Left ventricle myocardium inferior (tissue), 1 donor: ENCODE measurements around the gene ATG4B. TPM values are rescaled to one million over a fixed set of nuclear protein-coding genes. Genes with fewer than 3 reads are reported as not detected.

Experiments used
- DNase-seq: peaks from one replicate; pipeline ENCODE4 v3.0.0-alpha.2; 2020
- H3K27ac ChIP-seq: fragments of 200-600 bp; replicated peaks from 2 replicates; pipeline ENCODE4 v1.8.0; 2021
- H3K27me3 ChIP-seq: fragments of 200-600 bp; 2 replicates; pipeline ENCODE4 v1.8.0; 2021; ENCODE audit warnings: low read depth
- H3K36me3 ChIP-seq: fragments of 200-600 bp; 2 replicates; pipeline ENCODE4 v1.8.0; 2021
- H3K4me1 ChIP-seq: fragments of 200-600 bp; 2 replicates; pipeline ENCODE4 v1.8.0; 2021
- H3K4me3 ChIP-seq: fragments of 200-600 bp; 2 replicates; pipeline ENCODE4 v1.8.0; 2021; ENCODE audit warnings: mild to moderate bottlenecking, moderate library complexity
- H3K9me3 ChIP-seq: fragments of 200-600 bp; replicated peaks from 2 replicates; pipeline ENCODE4 v1.8.0; 2021
- CTCF ChIP-seq: fragments of 200-600 bp; IDR thresholded peaks from 2 replicates; pipeline ENCODE4 v1.8.0; 2021; ENCODE audit warnings: antibody characterized with exemption, mild to moderate bottlenecking, borderline replicate concordance
- intact Hi-C: fragments of 100-400 bp; cut with micrococcal nuclease; formaldehyde crosslinking; loops from one replicate; pipeline ENCODE4 v1.11.0; 2022
- total RNA-seq: library from RNA; stranded (reverse); fragmentation: NEBNext Ultra II Directional; extraction: Animal tissue kit (Norgen Biotek cat#: 25700); gene quantifications from one replicate; pipeline ENCODE4 v1.2.1, GENCODE V29; 2021
- donor health status: DM: no; HTN: yes; CAD: no; lungs with severe emphysema.

ATG4B gene
- total RNA-seq, 1 donor from 2014 or later = 39.9 TPM

DNA sequence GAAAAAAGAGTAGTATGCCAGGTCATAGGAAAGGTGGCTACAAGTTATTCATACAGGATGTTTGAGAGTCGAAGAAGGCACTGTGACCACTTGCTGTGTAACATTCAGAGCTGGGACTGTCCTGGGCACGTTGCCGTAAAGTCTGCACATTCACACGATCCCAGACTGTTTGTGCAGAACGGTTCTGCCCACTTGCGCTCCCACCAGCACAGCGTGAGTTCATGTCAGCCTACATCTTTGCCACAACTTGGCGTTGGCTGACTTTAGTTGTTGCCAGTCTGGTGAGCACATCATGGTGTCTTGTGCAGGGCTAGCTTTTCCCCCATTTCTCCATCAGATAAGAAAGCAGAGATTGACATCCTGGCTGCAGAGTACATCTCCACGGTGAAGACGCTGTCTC is 71.4 kb downstream of the ATG4B start:
- no peak for DNase-seq
- no peaks in the 10 kb centered on the region for H3K4me1 ChIP-seq
- peaks cover 91% of the 10 kb centered on the region for H3K36me3 ChIP-seq
- intact Hi-C loops = no loop called here
- no peaks in the 10 kb centered on the region for H3K27me3 ChIP-seq
- H3K4me3 ChIP-seq = no peak overlapping the region
- H3K9me3 ChIP-seq = peaks cover 11% of the 10 kb centered on the region
- TF ChIP-seq CTCF = no peak
- H3K27ac ChIP-seq = no peak overlapping the region

GRCh38 chr2:241719093-241719492 is 81.6 kb downstream of the ATG4B start:
- no peaks in the 10 kb centered on the region for H3K4me1 ChIP-seq
- H3K9me3 ChIP-seq = peaks cover 8% of the 10 kb centered on the region
- intact Hi-C loops = no loop called here
- TF ChIP-seq CTCF = no peak
- no peaks in the 10 kb centered on the region for H3K27me3 ChIP-seq
- no peak overlapping the region for H3K27ac ChIP-seq
- DNase-seq = no peak
- no peak overlapping the region for H3K4me3 ChIP-seq
- peaks cover 74% of the 10 kb centered on the region for H3K36me3 ChIP-seq

GRCh38 chr2:241720099-241720498 is 82.6 kb downstream of the ATG4B start:
- no peak for DNase-seq
- Histone ChIP-seq H3K36me3 (peaks cover 73% of the 10 kb centered on the region), H3K9me3 (no peaks in the 10 kb centered on the region), H3K4me1 (no peaks in the 10 kb centered on the region), H3K27ac (no peak overlapping the region), H3K4me3 (no peak overlapping the region), H3K27me3 (no peaks in the 10 kb centered on the region)
- intact Hi-C loops = no loop called here
- TF ChIP-seq CTCF = no peak

GRCh38 chr2:241720560-241720959 is 83.1 kb downstream of the ATG4B start:
- TF ChIP-seq CTCF = no peak
- no peaks in the 10 kb centered on the region for H3K27me3 ChIP-seq
- DNase-seq = no peak
- H3K9me3 ChIP-seq = no peaks in the 10 kb centered on the region
- peaks cover 73% of the 10 kb centered on the region for H3K36me3 ChIP-seq
- no peak overlapping the region for H3K27ac ChIP-seq
- H3K4me1 ChIP-seq = no peaks in the 10 kb centered on the region
- intact Hi-C loops = no loop called here
- H3K4me3 ChIP-seq = no peak overlapping the region

GRCh38 chr2:241721852-241722251 is 84.4 kb downstream of the ATG4B start:
- DNase-seq = no peak
- Histone ChIP-seq H3K4me1 (no peaks in the 10 kb centered on the region), H3K9me3 (no peaks in the 10 kb centered on the region), H3K27ac (no peak overlapping the region), H3K27me3 (no peaks in the 10 kb centered on the region), H3K36me3 (peaks cover 66% of the 10 kb centered on the region), H3K4me3 (no peak overlapping the region)
- no peak for TF ChIP-seq CTCF
- intact Hi-C loops = no loop called here
